ENCODE data around the gene HOMER1. TPM values are rescaled to one million over a fixed set of nuclear protein-coding genes. Genes with fewer than 3 reads are reported as not detected.

Gene HOMER1
- total and polyA plus RNA-seq, 9 of the 15 experiments (the other 6 are each of a cell fraction or from before 2014, with no cell fraction given), result 6.3 to 39.9 (median 9.9) TPM

GRCh38 chr5:79484731-79485130, 29.2 kb downstream of the HOMER1 start:
- 85% methylated on average over 1 of the region's 1 CpG for WGBS (ENCODE audit: insufficient coverage, low coverage, missing lambda C conversion rate)
- in situ Hi-C loops (cut with MboI), result no loop called here

More at GRCh38 chr5:79484731-79485130, 29.2 kb downstream of the HOMER1 start:
- H2AFZ ChIP-seq (ENCODE audit: low read depth, low read length), result no peak overlapping the region
- H3K79me2 ChIP-seq (ENCODE audit: control insufficient read depth, insufficient read depth, low read length), result peaks cover 22% of the 10 kb centered on the region
- DNase-seq (ENCODE audit: extremely low read depth in 1 of 4, low spot score in 3 of 4), result no peak
- ATAC-seq, result no peak
- H4K20me1 ChIP-seq (replicated peaks; ENCODE audit: control insufficient read depth, insufficient read depth, low read length), result no peaks in the 10 kb centered on the region; the same call in 1 of the 2 replicates
- H3K36me3 ChIP-seq (ENCODE audit: control insufficient read depth, insufficient read depth, low read length), result no peaks in the 10 kb centered on the region
- FAIRE-seq, result no peak
- H3K9me3 ChIP-seq (replicated peaks; ENCODE audit: control insufficient read depth, insufficient read depth, low read depth, low read length), result no peaks in the 10 kb centered on the region
- H3K9me1 ChIP-seq (ENCODE audit: control insufficient read depth, insufficient read depth, low read length), result no peaks in the 10 kb centered on the region
- ChIA-PET CTCF (ENCODE audit: low intra/inter-chr PET ratio) (no interaction called here), POLR2A (no interaction called here)
- no peak overlapping the region for H3K4me2 ChIP-seq (ENCODE audit: insufficient read depth, low read length)
- BruUV-seq (replicated peaks), result no TSS peak
- no peaks in the 10 kb centered on the region for H3K27me3 ChIP-seq (ENCODE audit: control insufficient read depth in 2 of 2, insufficient read depth in 2 of 2, low read length in 2 of 2)
- H3K4me1 ChIP-seq (replicated peaks in 1 of 2; ENCODE audit: control insufficient read depth in 2 of 2, insufficient read depth in 2 of 2, low read length in 2 of 2), result no peaks in the 10 kb centered on the region
- H3K9ac ChIP-seq (ENCODE audit: insufficient read depth in 1 of 2, low read depth in 2 of 2, low read length in 2 of 2), result no peak overlapping the region
- H3K27ac ChIP-seq (ENCODE audit: extremely low read depth, low read depth, low read length), result no peak overlapping the region
- H3K4me3 ChIP-seq, result no peak overlapping the region
- intact Hi-C loops (cut with micrococcal nuclease), result no loop called here
- TF ChIP-seq PHF21A (IDR thresholded peaks at IDR 0.05; ENCODE audit: borderline replicate concordance, low read depth), result no peak
- TF ChIP-seq TAF9B (IDR thresholded peaks at IDR 0.05; ENCODE audit: partially characterized antibody), result no peak
- no peak for TF ChIP-seq PHB2 (IDR thresholded peaks at IDR 0.05; ENCODE audit: low read depth)
- no peak for TF ChIP-seq HLTF (IDR thresholded peaks at IDR 0.05)
- TF ChIP-seq, protein P1, sequence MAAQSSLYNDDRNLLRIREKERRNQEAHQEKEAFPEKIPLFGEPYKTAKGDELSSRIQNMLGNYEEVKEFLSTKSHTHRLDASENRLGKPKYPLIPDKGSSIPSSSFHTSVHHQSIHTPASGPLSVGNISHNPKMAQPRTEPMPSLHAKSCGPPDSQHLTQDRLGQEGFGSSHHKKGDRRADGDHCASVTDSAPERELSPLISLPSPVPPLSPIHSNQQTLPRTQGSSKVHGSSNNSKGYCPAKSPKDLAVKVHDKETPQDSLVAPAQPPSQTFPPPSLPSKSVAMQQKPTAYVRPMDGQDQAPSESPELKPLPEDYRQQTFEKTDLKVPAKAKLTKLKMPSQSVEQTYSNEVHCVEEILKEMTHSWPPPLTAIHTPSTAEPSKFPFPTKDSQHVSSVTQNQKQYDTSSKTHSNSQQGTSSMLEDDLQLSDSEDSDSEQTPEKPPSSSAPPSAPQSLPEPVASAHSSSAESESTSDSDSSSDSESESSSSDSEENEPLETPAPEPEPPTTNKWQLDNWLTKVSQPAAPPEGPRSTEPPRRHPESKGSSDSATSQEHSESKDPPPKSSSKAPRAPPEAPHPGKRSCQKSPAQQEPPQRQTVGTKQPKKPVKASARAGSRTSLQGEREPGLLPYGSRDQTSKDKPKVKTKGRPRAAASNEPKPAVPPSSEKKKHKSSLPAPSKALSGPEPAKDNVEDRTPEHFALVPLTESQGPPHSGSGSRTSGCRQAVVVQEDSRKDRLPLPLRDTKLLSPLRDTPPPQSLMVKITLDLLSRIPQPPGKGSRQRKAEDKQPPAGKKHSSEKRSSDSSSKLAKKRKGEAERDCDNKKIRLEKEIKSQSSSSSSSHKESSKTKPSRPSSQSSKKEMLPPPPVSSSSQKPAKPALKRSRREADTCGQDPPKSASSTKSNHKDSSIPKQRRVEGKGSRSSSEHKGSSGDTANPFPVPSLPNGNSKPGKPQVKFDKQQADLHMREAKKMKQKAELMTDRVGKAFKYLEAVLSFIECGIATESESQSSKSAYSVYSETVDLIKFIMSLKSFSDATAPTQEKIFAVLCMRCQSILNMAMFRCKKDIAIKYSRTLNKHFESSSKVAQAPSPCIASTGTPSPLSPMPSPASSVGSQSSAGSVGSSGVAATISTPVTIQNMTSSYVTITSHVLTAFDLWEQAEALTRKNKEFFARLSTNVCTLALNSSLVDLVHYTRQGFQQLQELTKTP (IDR thresholded peaks at IDR 0.05; ENCODE audit: low read depth in 1 of 2, partially characterized antibody in 2 of 2), result no peak
- no peak for TF ChIP-seq JUND (IDR thresholded peaks at IDR 0.05; ENCODE audit: borderline replicate concordance, low read depth, low read length)
- no peak for TF ChIP-seq JUND (tag; IDR thresholded peaks at IDR 0.05; ENCODE audit: borderline replicate concordance, low read depth, low read length)
- TF ChIP-seq ZNF212 (CRISPR knock-in tag; IDR thresholded peaks at IDR 0.05), result no peak
- TF ChIP-seq ZBTB7A (IDR thresholded peaks at IDR 0.05; ENCODE audit: borderline replicate concordance, control insufficient read depth, low read depth, low read length), result no peak
- no peak for TF ChIP-seq ZNF23 (CRISPR knock-in tag; IDR thresholded peaks at IDR 0.05)
- TF ChIP-seq NCOA1 (IDR thresholded peaks at IDR 0.05; ENCODE audit: low read depth), result no peak
- TF ChIP-seq DIDO1 (tag; IDR thresholded peaks at IDR 0.05; ENCODE audit: low read depth), result no peak
- TF ChIP-seq ZFP1 (CRISPR knock-in tag; IDR thresholded peaks at IDR 0.05), result no peak
- no peak for TF ChIP-seq FOSL1 (tag; conservative IDR thresholded peaks at IDR 0.05)
- TF ChIP-seq GABPA (tag; conservative IDR thresholded peaks at IDR 0.05; ENCODE audit: low read depth), result no peak
